Ovary (tissue), 3 donors: ENCODE data around the gene RIPOR2.

Experiments
- EP300 ChIP-seq: sonication (generic); formaldehyde crosslinking; IDR thresholded peaks from one replicate; pipeline ENCODE4 v1.6.1; 2017; ENCODE audit warnings: antibody characterized with exemption
- POLR2A ChIP-seq: fragments of 450-650 bp; IDR thresholded peaks from one replicate; pipeline ENCODE4 v1.6.1; 2017; ENCODE audit warnings: antibody characterized with exemption, mild to moderate bottlenecking, moderate library complexity
- TF ChIP-seq, protein P1 (sequence below), 3 donors: fragments of 450-650 bp in 2 of 3; fragments of 200-600 bp in 1 of 3; IDR thresholded peaks; one replicate each; pipeline versions ENCODE4 v1.5.1 to v1.8.0; 2016 to 2022; ENCODE audit warnings: antibody characterized with exemption in 3 of 3, mild to moderate bottlenecking in 1 of 3
- donor health status: DM: no; HTN: no; CAD: no.

DNA sequence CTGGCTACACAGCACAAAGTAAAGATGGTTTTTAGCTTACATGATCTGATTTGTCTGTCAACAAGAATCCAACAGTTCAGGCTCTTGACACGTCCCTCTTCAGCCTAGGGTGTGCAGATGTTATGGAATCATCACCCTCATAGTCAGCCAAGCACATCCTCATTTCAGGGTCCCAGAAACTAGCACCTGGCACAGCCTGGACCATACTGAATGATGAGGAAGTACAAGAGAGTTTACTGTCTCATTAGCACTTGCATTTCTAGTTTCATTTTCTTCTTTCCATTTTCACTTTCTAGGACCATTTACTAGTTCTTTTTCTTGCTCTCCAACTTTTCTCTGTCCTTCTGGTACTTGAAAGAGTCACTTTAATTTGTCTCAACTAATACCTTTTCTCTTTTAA is 6.5 kb downstream of the RIPOR2 start:
- no peak for TF ChIP-seq EP300
- TF ChIP-seq, protein P1, sequence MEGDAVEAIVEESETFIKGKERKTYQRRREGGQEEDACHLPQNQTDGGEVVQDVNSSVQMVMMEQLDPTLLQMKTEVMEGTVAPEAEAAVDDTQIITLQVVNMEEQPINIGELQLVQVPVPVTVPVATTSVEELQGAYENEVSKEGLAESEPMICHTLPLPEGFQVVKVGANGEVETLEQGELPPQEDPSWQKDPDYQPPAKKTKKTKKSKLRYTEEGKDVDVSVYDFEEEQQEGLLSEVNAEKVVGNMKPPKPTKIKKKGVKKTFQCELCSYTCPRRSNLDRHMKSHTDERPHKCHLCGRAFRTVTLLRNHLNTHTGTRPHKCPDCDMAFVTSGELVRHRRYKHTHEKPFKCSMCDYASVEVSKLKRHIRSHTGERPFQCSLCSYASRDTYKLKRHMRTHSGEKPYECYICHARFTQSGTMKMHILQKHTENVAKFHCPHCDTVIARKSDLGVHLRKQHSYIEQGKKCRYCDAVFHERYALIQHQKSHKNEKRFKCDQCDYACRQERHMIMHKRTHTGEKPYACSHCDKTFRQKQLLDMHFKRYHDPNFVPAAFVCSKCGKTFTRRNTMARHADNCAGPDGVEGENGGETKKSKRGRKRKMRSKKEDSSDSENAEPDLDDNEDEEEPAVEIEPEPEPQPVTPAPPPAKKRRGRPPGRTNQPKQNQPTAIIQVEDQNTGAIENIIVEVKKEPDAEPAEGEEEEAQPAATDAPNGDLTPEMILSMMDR (IDR thresholded peaks at IDR 0.05): no peak
- TF ChIP-seq POLR2A: no peak
